HCT116 (cell line): Measurements from ENCODE around the gene PRCC. TPM values are rescaled to one million over a fixed set of nuclear protein-coding genes. Genes with fewer than 3 reads are reported as not detected.
A peak's percentile ranks its signal among the peaks of the same experiment; 100 is the strongest.

Experiments
- ATAC-seq: fragments of 200-7000 bp; cut with Tn5 transposase; 2 replicates; pipeline ENCODE4 v1.9.1; 2020; ENCODE audit warnings: mild to moderate bottlenecking, moderate library complexity
- BruUV-seq: library from RNA; stranded (reverse); fragments of 400-500 nt; replicated peaks from 2 replicates; lab custom pipeline; 2021; lab: Mats Ljungman, UMichigan
- CTCF ChIA-PET: fragments of 300-600 bp; sonication (Branson Sonifier 250); formaldehyde crosslinking; loops from one replicate; lab custom pipeline; 2021; ENCODE audit warnings: antibody characterized with exemption; lab: Charles Lee
- POLR2A ChIA-PET: fragments of 300-600, 350-600 bp; sonication (Branson Sonifier 250); formaldehyde crosslinking; loops from one replicate; lab custom pipeline; 2021; ENCODE audit warnings: antibody characterized with exemption; lab: Charles Lee
- RAD21 ChIA-PET, 2 experiments: fragments of 300-600 bp; sonication (Branson Sonifier 250); formaldehyde crosslinking; loops; one replicate each; lab custom pipeline; 2023; ENCODE audit warnings: low total read pairs in 2 of 2; ENCODE audit not compliant: uncharacterized antibody in 2 of 2, unreplicated experiment in 2 of 2, low non-redundant PET in 1 of 2; lab: Charles Lee
- DNase-seq: peaks from one replicate; pipeline ENCODE4 v3.0.0-alpha.2; 2010; ENCODE audit warnings: low read depth, low spot score
- H2AFZ ChIP-seq: fragments of 200-600 bp; shearing (Covaris generic), sonication (generic); 2 replicates; pipeline ENCODE4 v1.6.1; 2017; ENCODE audit warnings: low read depth, mixed run types, mixed read lengths, antibody characterized with exemption, low read length; ENCODE audit not compliant: poor library complexity, severe bottlenecking
- H3K27ac ChIP-seq: 2 replicates; pipeline ENCODE4 v1.5.1; 2012; ENCODE audit warnings: low read depth, low read length
- H3K27me3 ChIP-seq: fragments of 200-600 bp; sonication (generic); 2 replicates; pipeline ENCODE4 v1.6.1; 2016; ENCODE audit warnings: mixed run types, low read length, mixed read lengths; ENCODE audit not compliant: insufficient read depth
- H3K36me3 ChIP-seq, 2 experiments: fragments of 200-500 bp in 1 of 2; fragments of 200-600 bp in 1 of 2; sonication (Bioruptor generic) in 1 of 2; sonication (generic) in 1 of 2; 2 replicates each; pipeline versions ENCODE4 v1.5.1 to v1.6.1; 2014 to 2016; ENCODE audit warnings: low read length in 2 of 2, inconsistent platforms in 1 of 2, mixed read lengths in 1 of 2, mixed run types in 1 of 2; ENCODE audit not compliant: insufficient read depth in 2 of 2, control insufficient read depth in 1 of 2
- H3K4me1 ChIP-seq, 2 experiments: fragments of 200-600 bp in 1 of 2; sonication (generic) in 1 of 2; 2 replicates each; pipeline versions ENCODE4 v1.5.1 to v1.6.1; 2012 to 2017; ENCODE audit warnings: low read length in 2 of 2, inconsistent platforms in 1 of 2, mild to moderate bottlenecking in 1 of 2, mixed read lengths in 1 of 2, mixed run types in 1 of 2, moderate library complexity in 1 of 2; ENCODE audit not compliant: insufficient read depth in 2 of 2, control insufficient read depth in 1 of 2
- H3K4me2 ChIP-seq: fragments of 200-600 bp; sonication (generic); 2 replicates; pipeline ENCODE4 v1.6.1; 2017; ENCODE audit warnings: mixed run types, low read length, mixed read lengths
- H3K4me3 ChIP-seq, 2 experiments: fragments of 200-600 bp in 1 of 2; sonication (generic) in 1 of 2; replicated peaks in 1 of 2; 2 replicates each; pipeline ENCODE4 v1.5.1; 2011 to 2016; ENCODE audit warnings: low read length in 2 of 2, control low read depth in 1 of 2, low read depth in 1 of 2, mild to moderate bottlenecking in 1 of 2, mixed read lengths in 1 of 2, mixed run types in 1 of 2
- H3K79me2 ChIP-seq: fragments of 200-600 bp; sonication (generic); 2 replicates; pipeline ENCODE4 v1.6.1; 2017; ENCODE audit warnings: mild to moderate bottlenecking, mixed run types, low read length, moderate library complexity, mixed read lengths; ENCODE audit not compliant: insufficient read depth
- H3K9ac ChIP-seq: fragments of 200-600 bp; sonication (generic); 2 replicates; pipeline ENCODE4 v1.6.1; 2016; ENCODE audit warnings: low read length, mixed read lengths
- H3K9me2 ChIP-seq: fragments of 200-600 bp; sonication (generic), shearing (Covaris generic); 2 replicates; pipeline ENCODE4 v1.6.1; 2017; ENCODE audit warnings: mixed run types, mild to moderate bottlenecking, moderate library complexity; ENCODE audit not compliant: insufficient read depth
- H3K9me3 ChIP-seq, 2 experiments: fragments of 200-500 bp in 1 of 2; fragments of 200-600 bp in 1 of 2; sonication (Bioruptor generic) in 1 of 2; sonication (generic) in 1 of 2; 2 replicates each; pipeline ENCODE4 v1.6.1; 2014 to 2017; ENCODE audit warnings: low read length in 2 of 2, mixed read lengths in 2 of 2, inconsistent platforms in 1 of 2, low read depth in 1 of 2, mild to moderate bottlenecking in 1 of 2, mixed run types in 1 of 2, moderate library complexity in 1 of 2; ENCODE audit not compliant: control insufficient read depth in 1 of 2, insufficient read depth in 1 of 2
- H4K20me1 ChIP-seq: fragments of 200-600 bp; sonication (generic), shearing (Covaris generic); 2 replicates; pipeline ENCODE4 v1.6.1; 2017; ENCODE audit warnings: mixed run types, mild to moderate bottlenecking, moderate library complexity; ENCODE audit not compliant: insufficient read depth
- EGR1 ChIP-seq: IDR thresholded peaks from 2 replicates; pipeline ENCODE4 v1.6.1; 2012; ENCODE audit warnings: low read depth
- POLR2AphosphoS5 ChIP-seq: IDR thresholded peaks from 2 replicates; pipeline ENCODE4 v1.6.1; 2011; ENCODE audit warnings: mild to moderate bottlenecking, low read depth, low read length, moderate library complexity
- RAD21 ChIP-seq: IDR thresholded peaks from 2 replicates; pipeline ENCODE4 v1.6.1; 2012; ENCODE audit warnings: low read depth, mild to moderate bottlenecking
- YY1 ChIP-seq: IDR thresholded peaks from 2 replicates; pipeline ENCODE4 v1.6.1; 2011; ENCODE audit warnings: low read length, low read depth, moderate library complexity, mild to moderate bottlenecking; ENCODE audit not compliant: insufficient replicate concordance; ENCODE audit errors: extremely low read depth
- intact Hi-C: fragments of 100-400 bp; cut with micrococcal nuclease; formaldehyde crosslinking; loops from 2 replicates; pipeline ENCODE4 v1.10.0; 2022
- total RNA-seq: library from RNA; stranded (reverse); gene quantifications from one replicate; pipeline ENCODE4 v1.2.1, GENCODE V29; 2021; ENCODE audit not compliant: unreplicated experiment
- TF ChIP-seq, protein P1 (sequence below), 3 experiments: fragments of 200-600 bp in 1 of 3; sonication (generic) in 1 of 3; IDR thresholded peaks in 2 of 3; conservative IDR thresholded peaks in 1 of 3; 2 replicates each; pipeline ENCODE4 v1.5.1; 2012 to 2017; ENCODE audit warnings: low read depth in 2 of 3, low read length in 2 of 3, antibody characterized with exemption in 1 of 3, borderline replicate concordance in 1 of 3, control low read depth in 1 of 3, mild to moderate bottlenecking in 1 of 3, mixed read lengths in 1 of 3, mixed run types in 1 of 3, moderate library complexity in 1 of 3; ENCODE audit not compliant: insufficient read depth in 1 of 3

The PRCC gene
- total RNA-seq, 1 experiment from 2014 or later = 78.1 TPM

DNA sequence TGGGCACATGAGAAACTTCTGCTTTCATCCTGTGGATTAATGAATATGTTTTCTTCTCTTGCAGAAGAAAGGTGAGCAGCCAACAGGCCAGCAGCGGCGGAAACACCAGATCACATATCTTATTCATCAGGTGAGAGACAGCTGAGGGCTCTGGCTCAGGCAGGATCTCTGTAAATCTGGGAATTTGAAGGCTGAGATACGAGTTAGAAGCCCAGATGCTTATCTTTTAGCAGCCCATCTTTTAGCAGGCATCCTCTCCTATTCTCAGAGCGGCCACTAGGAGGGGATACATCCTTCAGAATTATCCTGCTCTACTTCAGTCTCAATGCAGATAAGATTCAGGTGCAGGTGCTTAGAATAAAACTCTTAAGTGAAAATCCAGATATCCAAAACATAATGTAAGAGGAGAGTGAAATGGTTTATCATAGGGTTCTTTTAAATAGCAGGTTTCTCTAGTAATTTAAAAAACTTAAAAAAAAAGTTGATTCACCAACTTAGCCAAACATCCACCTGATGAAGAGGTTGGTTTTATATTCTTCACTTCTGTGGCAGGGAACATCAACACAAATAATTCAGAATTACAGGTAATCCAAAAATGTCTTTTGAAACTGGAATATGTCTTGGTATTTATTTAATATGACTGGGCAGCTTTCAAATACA, 30.0 kb downstream of the PRCC start:
- CTCF ChIA-PET = interaction anchor here (1.1 to 1.5 kb wide), 2 partner anchors 63 to 130 kb away, joined by 3 to 6 read pairs; partner anchors contain the start of gene NTRK1
- no peak overlapping the region for H3K9ac ChIP-seq
- RAD21 ChIA-PET = interaction anchor here in 1 of 2 experiments (0.6 kb wide), 1 partner anchor 92 kb away, joined by 3 read pairs; no protein-coding TSS in a partner anchor
- no peak overlapping the region for H3K27ac ChIP-seq
- H4K20me1 ChIP-seq = 0 out of 2 replicates have a peak, but pooled peaks cover 4% of the 10 kb centered on the region
- POLR2A ChIA-PET = no interaction called here
- H2AFZ ChIP-seq = no peak overlapping the region
- no peaks in the 10 kb centered on the region for H3K9me2 ChIP-seq
- no peaks in the 10 kb centered on the region for H3K9me3 ChIP-seq
- no peaks in the 10 kb centered on the region for H3K27me3 ChIP-seq
- H3K4me1 ChIP-seq = peaks cover 2 to 8% of the 10 kb centered on the region in 2 experiments; a peak in 2 of 4 replicates
- TF ChIP-seq YY1 (no peak), RAD21 (peak; percentile 74), EGR1 (no peak), POLR2AphosphoS5 (no peak)
- TF ChIP-seq, protein P1, sequence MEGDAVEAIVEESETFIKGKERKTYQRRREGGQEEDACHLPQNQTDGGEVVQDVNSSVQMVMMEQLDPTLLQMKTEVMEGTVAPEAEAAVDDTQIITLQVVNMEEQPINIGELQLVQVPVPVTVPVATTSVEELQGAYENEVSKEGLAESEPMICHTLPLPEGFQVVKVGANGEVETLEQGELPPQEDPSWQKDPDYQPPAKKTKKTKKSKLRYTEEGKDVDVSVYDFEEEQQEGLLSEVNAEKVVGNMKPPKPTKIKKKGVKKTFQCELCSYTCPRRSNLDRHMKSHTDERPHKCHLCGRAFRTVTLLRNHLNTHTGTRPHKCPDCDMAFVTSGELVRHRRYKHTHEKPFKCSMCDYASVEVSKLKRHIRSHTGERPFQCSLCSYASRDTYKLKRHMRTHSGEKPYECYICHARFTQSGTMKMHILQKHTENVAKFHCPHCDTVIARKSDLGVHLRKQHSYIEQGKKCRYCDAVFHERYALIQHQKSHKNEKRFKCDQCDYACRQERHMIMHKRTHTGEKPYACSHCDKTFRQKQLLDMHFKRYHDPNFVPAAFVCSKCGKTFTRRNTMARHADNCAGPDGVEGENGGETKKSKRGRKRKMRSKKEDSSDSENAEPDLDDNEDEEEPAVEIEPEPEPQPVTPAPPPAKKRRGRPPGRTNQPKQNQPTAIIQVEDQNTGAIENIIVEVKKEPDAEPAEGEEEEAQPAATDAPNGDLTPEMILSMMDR (IDR thresholded peaks at IDR 0.05 in 2 of 3, conservative IDR thresholded peaks at IDR 0.05 in 1 of 3; ENCODE audit: borderline replicate concordance in 1 of 3, insufficient read depth in 1 of 3, low read depth in 2 of 3, low read length in 2 of 3) = peak; percentile 65 to 91 (median 82); a peak in 5 of 6 replicates
- TF ChIP-seq, all 23 proteins: peak for 2
- intact Hi-C loops = loop anchor here (1.0 to 5.0 kb wide), 3 partner anchors 63 to 130 kb away; partner anchors contain the start of gene NTRK1
- no peaks in the 10 kb centered on the region; the same call in 1 of the 2 replicates for H3K79me2 ChIP-seq
- ATAC-seq (peak; percentile 84), DNase-seq (peak; percentile 33)
- H3K4me2 ChIP-seq = no peak overlapping the region
- BruUV-seq = no TSS peak
- H3K4me3 ChIP-seq = no peak overlapping the region
- peaks cover 61 to 63% of the 10 kb centered on the region in 2 experiments for H3K36me3 ChIP-seq
